Measurements from ENCODE around the gene CHST3.

The CHST3 gene

GRCh38 chr10:72022228-72022627, 58.0 kb downstream of the CHST3 start:
- TF ChIP-seq, protein P1, sequence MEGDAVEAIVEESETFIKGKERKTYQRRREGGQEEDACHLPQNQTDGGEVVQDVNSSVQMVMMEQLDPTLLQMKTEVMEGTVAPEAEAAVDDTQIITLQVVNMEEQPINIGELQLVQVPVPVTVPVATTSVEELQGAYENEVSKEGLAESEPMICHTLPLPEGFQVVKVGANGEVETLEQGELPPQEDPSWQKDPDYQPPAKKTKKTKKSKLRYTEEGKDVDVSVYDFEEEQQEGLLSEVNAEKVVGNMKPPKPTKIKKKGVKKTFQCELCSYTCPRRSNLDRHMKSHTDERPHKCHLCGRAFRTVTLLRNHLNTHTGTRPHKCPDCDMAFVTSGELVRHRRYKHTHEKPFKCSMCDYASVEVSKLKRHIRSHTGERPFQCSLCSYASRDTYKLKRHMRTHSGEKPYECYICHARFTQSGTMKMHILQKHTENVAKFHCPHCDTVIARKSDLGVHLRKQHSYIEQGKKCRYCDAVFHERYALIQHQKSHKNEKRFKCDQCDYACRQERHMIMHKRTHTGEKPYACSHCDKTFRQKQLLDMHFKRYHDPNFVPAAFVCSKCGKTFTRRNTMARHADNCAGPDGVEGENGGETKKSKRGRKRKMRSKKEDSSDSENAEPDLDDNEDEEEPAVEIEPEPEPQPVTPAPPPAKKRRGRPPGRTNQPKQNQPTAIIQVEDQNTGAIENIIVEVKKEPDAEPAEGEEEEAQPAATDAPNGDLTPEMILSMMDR (conservative IDR thresholded peaks at IDR 0.05; ENCODE audit: low read depth, low read length), result no peak
- DNase-seq (ENCODE audit: low read depth), result no peak

GRCh38 chr10:72024596-72024995, 60.4 kb downstream of the CHST3 start:
- no peak overlapping the region for H3K4me3 ChIP-seq (ENCODE audit: low read length)
- no peak for DNase-seq (ENCODE audit: low read depth)
- TF ChIP-seq, protein P1 (conservative IDR thresholded peaks at IDR 0.05; ENCODE audit: low read depth, low read length), result no peak

More at GRCh38 chr10:72022228-72022627, 58.0 kb downstream of the CHST3 start:
- H3K4me3 ChIP-seq (ENCODE audit: low read length), result no peak overlapping the region

DNA sequence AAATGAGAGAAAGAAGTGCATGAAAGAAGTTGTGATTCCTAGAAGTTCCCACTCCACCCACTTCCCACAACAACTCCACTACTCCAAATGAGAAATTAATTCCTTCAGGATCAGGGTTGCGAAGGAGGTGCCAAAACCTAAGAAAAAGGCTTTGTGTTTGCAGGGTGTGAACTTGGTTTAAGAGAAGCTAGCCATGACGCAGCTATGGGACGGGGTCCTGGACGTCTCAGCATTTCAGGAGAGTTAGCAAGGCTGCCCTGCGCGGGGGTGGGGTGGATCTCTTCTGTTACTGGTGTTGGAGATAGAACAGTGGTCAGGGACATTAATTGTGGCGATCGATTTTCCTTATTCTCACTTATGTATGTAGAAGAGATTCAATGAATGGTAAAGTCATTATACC, 61.2 kb downstream of the CHST3 start:
- TF ChIP-seq, protein P1 (conservative IDR thresholded peaks at IDR 0.05; ENCODE audit: low read depth, low read length), result no peak
- no peak for DNase-seq (ENCODE audit: low read depth)
- no peak overlapping the region for H3K4me3 ChIP-seq (ENCODE audit: low read length)

- TF ChIP-seq, protein P1 (conservative IDR thresholded peaks at IDR 0.05; ENCODE audit: low read depth, low read length), result no peak
- no peak for DNase-seq (ENCODE audit: low read depth)
- no peak overlapping the region for H3K4me3 ChIP-seq (ENCODE audit: low read length)
These were observed 61.6 kb downstream of the CHST3 start for GRCh38 chr10:72025832-72026231.

- TF ChIP-seq, protein P1 (conservative IDR thresholded peaks at IDR 0.05; ENCODE audit: low read depth, low read length), result no peak
- no peak for DNase-seq (ENCODE audit: low read depth)
- no peak overlapping the region for H3K4me3 ChIP-seq (ENCODE audit: low read length)
These were observed 62.3 kb downstream of the CHST3 start for GRCh38 chr10:72026278-72027111.

DNA sequence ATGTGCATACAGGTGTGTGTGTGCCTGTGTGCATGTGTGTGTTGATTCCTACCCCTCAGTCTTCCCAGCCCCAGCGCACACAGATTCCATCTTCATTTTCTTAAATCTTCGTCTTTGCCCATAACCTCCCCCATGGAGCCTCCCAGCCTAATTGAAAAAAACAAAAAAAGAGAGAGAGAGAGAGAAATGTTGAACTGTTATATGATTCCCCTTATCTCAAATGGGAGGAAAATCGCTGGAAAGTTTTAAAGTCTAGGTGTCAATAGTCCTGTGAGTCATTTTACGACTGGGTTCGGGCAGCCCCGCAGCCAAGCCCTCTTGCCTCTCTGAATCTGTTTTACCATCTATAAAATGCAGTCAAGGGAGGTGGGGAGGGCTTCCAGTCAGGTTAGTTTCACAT, 63.3 kb downstream of the CHST3 start:
- H3K4me3 ChIP-seq (ENCODE audit: low read length), result no peak overlapping the region
- TF ChIP-seq, protein P1 (conservative IDR thresholded peaks at IDR 0.05; ENCODE audit: low read depth, low read length), result no peak
- no peak for DNase-seq (ENCODE audit: low read depth)

- no peak for DNase-seq (ENCODE audit: low read depth)
- TF ChIP-seq, protein P1 (conservative IDR thresholded peaks at IDR 0.05; ENCODE audit: low read depth, low read length), result no peak
- H3K4me3 ChIP-seq (ENCODE audit: low read length), result no peak overlapping the region
These were observed 65.2 kb downstream of the CHST3 start for GRCh38 chr10:72029414-72029813.

All from retinal pigment epithelial cell (primary cell).